Uterus (tissue), 2 donors: ENCODE measurements around the gene CST9L.

Source experiments
- POLR2A ChIP-seq, 2 donors: fragments of 450-650 bp; IDR thresholded peaks; one replicate each; pipeline ENCODE4 v1.6.1; 2016; ENCODE audit warnings: antibody characterized with exemption in 2 of 2, mild to moderate bottlenecking in 1 of 2, moderate library complexity in 1 of 2
- TF ChIP-seq, protein P1 (sequence below), 4 experiments: fragments of 200-600 bp in 2 of 4; fragments of 450-650 bp in 2 of 4; sonication (generic) in 2 of 4; IDR thresholded peaks; one replicate each; pipeline ENCODE4 v1.5.1; 2016 to 2019; ENCODE audit warnings: antibody characterized with exemption in 4 of 4, mild to moderate bottlenecking in 2 of 4, moderate library complexity in 1 of 4

DNA sequence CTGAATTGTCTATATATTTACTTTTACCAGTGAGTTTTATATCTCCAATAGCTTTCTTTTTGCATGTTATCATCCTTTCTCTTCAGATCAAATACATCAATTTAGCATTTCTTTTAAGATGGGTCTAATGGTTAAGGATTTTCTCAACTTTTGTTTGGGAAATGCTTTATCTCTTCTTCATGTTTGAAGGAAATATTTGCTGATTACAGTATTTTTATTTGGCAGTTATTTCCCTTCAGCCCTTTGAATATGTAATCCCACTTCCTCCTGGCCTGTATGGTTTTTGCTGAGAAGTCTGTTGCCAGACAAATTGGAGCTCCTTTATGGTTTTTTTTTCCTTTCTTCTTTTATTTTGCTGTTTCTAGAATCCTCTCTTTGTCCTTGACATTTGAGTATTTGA, 6.7 kb upstream of the CST9L start:
- TF ChIP-seq, protein P1, sequence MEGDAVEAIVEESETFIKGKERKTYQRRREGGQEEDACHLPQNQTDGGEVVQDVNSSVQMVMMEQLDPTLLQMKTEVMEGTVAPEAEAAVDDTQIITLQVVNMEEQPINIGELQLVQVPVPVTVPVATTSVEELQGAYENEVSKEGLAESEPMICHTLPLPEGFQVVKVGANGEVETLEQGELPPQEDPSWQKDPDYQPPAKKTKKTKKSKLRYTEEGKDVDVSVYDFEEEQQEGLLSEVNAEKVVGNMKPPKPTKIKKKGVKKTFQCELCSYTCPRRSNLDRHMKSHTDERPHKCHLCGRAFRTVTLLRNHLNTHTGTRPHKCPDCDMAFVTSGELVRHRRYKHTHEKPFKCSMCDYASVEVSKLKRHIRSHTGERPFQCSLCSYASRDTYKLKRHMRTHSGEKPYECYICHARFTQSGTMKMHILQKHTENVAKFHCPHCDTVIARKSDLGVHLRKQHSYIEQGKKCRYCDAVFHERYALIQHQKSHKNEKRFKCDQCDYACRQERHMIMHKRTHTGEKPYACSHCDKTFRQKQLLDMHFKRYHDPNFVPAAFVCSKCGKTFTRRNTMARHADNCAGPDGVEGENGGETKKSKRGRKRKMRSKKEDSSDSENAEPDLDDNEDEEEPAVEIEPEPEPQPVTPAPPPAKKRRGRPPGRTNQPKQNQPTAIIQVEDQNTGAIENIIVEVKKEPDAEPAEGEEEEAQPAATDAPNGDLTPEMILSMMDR (IDR thresholded peaks at IDR 0.05): no peak
- no peak for TF ChIP-seq POLR2A (IDR thresholded peaks at IDR 0.05)
